ENCODE results near the gene STYXL1.

Gene STYXL1

GRCh38 chr7:76071316-76072242 lies 23.8 kb upstream of the STYXL1 start:
- no peaks in the 10 kb centered on the region for H3K27me3 ChIP-seq (ENCODE audit: insufficient read depth, low read length, poor library complexity)
- no peaks in the 10 kb centered on the region for H3K4me1 ChIP-seq (ENCODE audit: insufficient read depth, low read length)
- H3K27ac ChIP-seq (ENCODE audit: low read length): no peak overlapping the region
- DNase-seq (no peak), ATAC-seq (ENCODE audit: insufficient read depth, low read depth) (no peak)
- no peak overlapping the region for H3K4me2 ChIP-seq (ENCODE audit: insufficient read depth, low read length)
- H4K20me1 ChIP-seq (ENCODE audit: insufficient read depth, low read length): no peaks in the 10 kb centered on the region
- no peaks in the 10 kb centered on the region for H3K9me3 ChIP-seq (ENCODE audit: insufficient read depth, low read length, severe bottlenecking)
- no peak overlapping the region for H3K4me3 ChIP-seq (ENCODE audit: low read depth in 1 of 2, low read length in 2 of 2)
- H3K9ac ChIP-seq (ENCODE audit: low read depth, low read length): no peak overlapping the region
- no peaks in the 10 kb centered on the region for H3K79me2 ChIP-seq (ENCODE audit: insufficient read depth, low read length)
- H3K36me3 ChIP-seq (ENCODE audit: insufficient read depth, low read length): peaks cover 6% of the 10 kb centered on the region; the same call in 1 of the 2 replicates
- TF ChIP-seq EZH2 (IDR thresholded peaks at IDR 0.05; ENCODE audit: borderline replicate concordance, low read depth, low read length, severe bottlenecking) (no peak), CTCF (IDR thresholded peaks at IDR 0.05; ENCODE audit: borderline replicate concordance, extremely low read depth, low read length, poor library complexity, severe bottlenecking) (no peak)
- H2AFZ ChIP-seq (ENCODE audit: low read depth, low read length): no peak overlapping the region

GRCh38 chr7:76069238-76069638 lies 21.4 kb upstream of the STYXL1 start:
- TF ChIP-seq CTCF (IDR thresholded peaks at IDR 0.05; ENCODE audit: borderline replicate concordance, extremely low read depth, low read length, poor library complexity, severe bottlenecking) (peak; percentile 33), EZH2 (IDR thresholded peaks at IDR 0.05; ENCODE audit: borderline replicate concordance, low read depth, low read length, severe bottlenecking) (no peak)
- Histone ChIP-seq H3K4me2 (ENCODE audit: insufficient read depth, low read length) (no peak overlapping the region), H3K4me3 (ENCODE audit: low read depth in 1 of 2, low read length in 2 of 2) (no peak overlapping the region), H3K9me3 (ENCODE audit: insufficient read depth, low read length, severe bottlenecking) (no peaks in the 10 kb centered on the region), H3K27me3 (ENCODE audit: insufficient read depth, low read length, poor library complexity) (no peaks in the 10 kb centered on the region), H3K9ac (ENCODE audit: low read depth, low read length) (no peak overlapping the region), H4K20me1 (ENCODE audit: insufficient read depth, low read length) (peaks cover 7% of the 10 kb centered on the region), H3K79me2 (ENCODE audit: insufficient read depth, low read length) (no peaks in the 10 kb centered on the region), H3K4me1 (ENCODE audit: insufficient read depth, low read length) (no peaks in the 10 kb centered on the region), H2AFZ (ENCODE audit: low read depth, low read length) (no peak overlapping the region), H3K27ac (ENCODE audit: low read length) (no peak overlapping the region), H3K36me3 (ENCODE audit: insufficient read depth, low read length) (peaks cover 29% of the 10 kb centered on the region)
- peak; percentile 50 for ATAC-seq (ENCODE audit: insufficient read depth, low read depth)
- no peak for DNase-seq

GRCh38 chr7:76066716-76067503 lies 19.1 kb upstream of the STYXL1 start:
- TF ChIP-seq CTCF (IDR thresholded peaks at IDR 0.05; ENCODE audit: borderline replicate concordance, extremely low read depth, low read length, poor library complexity, severe bottlenecking): no peak
- TF ChIP-seq EZH2 (IDR thresholded peaks at IDR 0.05; ENCODE audit: borderline replicate concordance, low read depth, low read length, severe bottlenecking): no peak
- H3K36me3 ChIP-seq (ENCODE audit: insufficient read depth, low read length): peaks cover 51% of the 10 kb centered on the region
- H3K9me3 ChIP-seq (ENCODE audit: insufficient read depth, low read length, severe bottlenecking): no peaks in the 10 kb centered on the region
- DNase-seq: no peak
- ATAC-seq (ENCODE audit: insufficient read depth, low read depth): no peak
- no peak overlapping the region for H3K4me3 ChIP-seq (ENCODE audit: low read depth in 1 of 2, low read length in 2 of 2)
- H3K79me2 ChIP-seq (ENCODE audit: insufficient read depth, low read length): no peaks in the 10 kb centered on the region
- peaks cover 25% of the 10 kb centered on the region for H4K20me1 ChIP-seq (ENCODE audit: insufficient read depth, low read length)
- no peaks in the 10 kb centered on the region for H3K27me3 ChIP-seq (ENCODE audit: insufficient read depth, low read length, poor library complexity)
- no peaks in the 10 kb centered on the region for H3K4me1 ChIP-seq (ENCODE audit: insufficient read depth, low read length)
- H3K4me2 ChIP-seq (ENCODE audit: insufficient read depth, low read length): no peak overlapping the region
- no peak overlapping the region for H3K27ac ChIP-seq (ENCODE audit: low read length)
- no peak overlapping the region for H3K9ac ChIP-seq (ENCODE audit: low read depth, low read length)
- H2AFZ ChIP-seq (ENCODE audit: low read depth, low read length): no peak overlapping the region
